ENCODE results near the gene PPP1R1C.

Gene PPP1R1C

GRCh38 chr2:182049372-182050148, 63.9 kb downstream of the PPP1R1C start:
- no peak overlapping the region for H3K27ac Mint-ChIP-seq
- H3K9me3 Mint-ChIP-seq, result no peaks in the 10 kb centered on the region
- H3K36me3 Mint-ChIP-seq, result no peaks in the 10 kb centered on the region
- peaks cover 1% of the 10 kb centered on the region for H3K27me3 Mint-ChIP-seq
- DNase-seq (ENCODE audit: low spot score in 2 of 2) (no peak), ATAC-seq (ENCODE audit: low read depth) (no peak)
- no peak overlapping the region for H3K4me3 Mint-ChIP-seq
- H3K4me1 Mint-ChIP-seq, result no peaks in the 10 kb centered on the region

GRCh38 chr2:182050333-182051135, 64.9 kb downstream of the PPP1R1C start:
- Mint-ChIP-seq H3K27ac (no peak overlapping the region), H3K4me3 (no peak overlapping the region), H3K36me3 (no peaks in the 10 kb centered on the region), H3K4me1 (no peaks in the 10 kb centered on the region), H3K27me3 (peaks cover 1% of the 10 kb centered on the region), H3K9me3 (no peaks in the 10 kb centered on the region)
- DNase-seq (ENCODE audit: low spot score in 2 of 2) (no peak), ATAC-seq (ENCODE audit: low read depth) (no peak)

GRCh38 chr2:182055993-182056392, 70.3 kb downstream of the PPP1R1C start:
- no peak overlapping the region for H3K27ac Mint-ChIP-seq
- ATAC-seq (ENCODE audit: low read depth), result no peak
- H3K4me1 Mint-ChIP-seq, result no peaks in the 10 kb centered on the region
- no peak overlapping the region for H3K4me3 Mint-ChIP-seq
- H3K9me3 Mint-ChIP-seq, result no peaks in the 10 kb centered on the region
- H3K36me3 Mint-ChIP-seq, result no peaks in the 10 kb centered on the region
- DNase-seq (ENCODE audit: low spot score in 2 of 2), result no peak
- peaks cover 7% of the 10 kb centered on the region for H3K27me3 Mint-ChIP-seq

GRCh38 chr2:182057002-182057401, 71.3 kb downstream of the PPP1R1C start:
- Mint-ChIP-seq H3K36me3 (no peaks in the 10 kb centered on the region), H3K27ac (no peak overlapping the region), H3K9me3 (no peaks in the 10 kb centered on the region), H3K27me3 (peaks cover 7% of the 10 kb centered on the region), H3K4me3 (no peak overlapping the region), H3K4me1 (no peaks in the 10 kb centered on the region)
- DNase-seq (ENCODE audit: low spot score in 2 of 2) (no peak), ATAC-seq (ENCODE audit: low read depth) (no peak)

- Mint-ChIP-seq H3K4me1 (no peaks in the 10 kb centered on the region), H3K27ac (no peak overlapping the region), H3K27me3 (peaks cover 7% of the 10 kb centered on the region), H3K4me3 (no peak overlapping the region), H3K9me3 (no peaks in the 10 kb centered on the region), H3K36me3 (no peaks in the 10 kb centered on the region)
- ATAC-seq (ENCODE audit: low read depth) (no peak), DNase-seq (ENCODE audit: low spot score in 2 of 2) (no peak)
Observed at GRCh38 chr2:182058056-182058455, 72.4 kb downstream of the PPP1R1C start.

GRCh38 chr2:182061739-182062138, 76.1 kb downstream of the PPP1R1C start:
- Mint-ChIP-seq H3K9me3 (no peaks in the 10 kb centered on the region), H3K36me3 (no peaks in the 10 kb centered on the region), H3K4me1 (no peaks in the 10 kb centered on the region), H3K4me3 (no peak overlapping the region), H3K27ac (no peak overlapping the region), H3K27me3 (peaks cover 7% of the 10 kb centered on the region)
- ATAC-seq (ENCODE audit: low read depth) (no peak), DNase-seq (ENCODE audit: low spot score in 2 of 2) (no peak)

GRCh38 chr2:182062329-182062972, 76.8 kb downstream of the PPP1R1C start:
- H3K4me3 Mint-ChIP-seq, result no peak overlapping the region
- DNase-seq (ENCODE audit: low spot score in 2 of 2) (no peak), ATAC-seq (ENCODE audit: low read depth) (no peak)
- peaks cover 4% of the 10 kb centered on the region for H3K27me3 Mint-ChIP-seq
- H3K4me1 Mint-ChIP-seq, result no peaks in the 10 kb centered on the region
- no peak overlapping the region for H3K27ac Mint-ChIP-seq
- H3K9me3 Mint-ChIP-seq, result no peaks in the 10 kb centered on the region
- no peaks in the 10 kb centered on the region for H3K36me3 Mint-ChIP-seq

- Mint-ChIP-seq H3K27ac (no peak overlapping the region), H3K27me3 (no peaks in the 10 kb centered on the region), H3K9me3 (no peaks in the 10 kb centered on the region), H3K4me3 (no peak overlapping the region), H3K4me1 (no peaks in the 10 kb centered on the region), H3K36me3 (no peaks in the 10 kb centered on the region)
- ATAC-seq (ENCODE audit: low read depth) (no peak), DNase-seq (ENCODE audit: low spot score in 2 of 2) (no peak)
Observed at GRCh38 chr2:182064019-182064778, 78.5 kb downstream of the PPP1R1C start.

GRCh38 chr2:182066400-182067087, 80.9 kb downstream of the PPP1R1C start:
- Mint-ChIP-seq H3K4me1 (no peaks in the 10 kb centered on the region), H3K9me3 (no peaks in the 10 kb centered on the region), H3K36me3 (no peaks in the 10 kb centered on the region), H3K27me3 (no peaks in the 10 kb centered on the region), H3K27ac (no peak overlapping the region), H3K4me3 (no peak overlapping the region)
- ATAC-seq (ENCODE audit: low read depth) (no peak), DNase-seq (ENCODE audit: low spot score in 2 of 2) (no peak)

- H3K27me3 Mint-ChIP-seq, result no peaks in the 10 kb centered on the region
- H3K4me1 Mint-ChIP-seq, result no peaks in the 10 kb centered on the region
- no peak overlapping the region for H3K4me3 Mint-ChIP-seq
- no peaks in the 10 kb centered on the region for H3K9me3 Mint-ChIP-seq
- no peak for DNase-seq (ENCODE audit: low spot score in 2 of 2)
- H3K36me3 Mint-ChIP-seq, result no peaks in the 10 kb centered on the region
- no peak for ATAC-seq (ENCODE audit: low read depth)
- no peak overlapping the region for H3K27ac Mint-ChIP-seq
Observed at GRCh38 chr2:182067393-182067792, 81.7 kb downstream of the PPP1R1C start.

- Mint-ChIP-seq H3K36me3 (no peaks in the 10 kb centered on the region), H3K27ac (no peak overlapping the region), H3K27me3 (peaks cover 2% of the 10 kb centered on the region), H3K9me3 (no peaks in the 10 kb centered on the region), H3K4me3 (no peak overlapping the region), H3K4me1 (no peaks in the 10 kb centered on the region)
- ATAC-seq (ENCODE audit: low read depth) (no peak), DNase-seq (ENCODE audit: low spot score in 2 of 2) (no peak)
Observed at GRCh38 chr2:182068811-182069210, 83.2 kb downstream of the PPP1R1C start.

- ATAC-seq (ENCODE audit: low read depth) (no peak), DNase-seq (ENCODE audit: low spot score in 2 of 2) (no peak)
- Mint-ChIP-seq H3K4me1 (no peaks in the 10 kb centered on the region), H3K27me3 (peaks cover 4% of the 10 kb centered on the region), H3K4me3 (no peak overlapping the region), H3K36me3 (no peaks in the 10 kb centered on the region), H3K9me3 (no peaks in the 10 kb centered on the region), H3K27ac (no peak overlapping the region)
Observed at GRCh38 chr2:182069416-182069815, 83.8 kb downstream of the PPP1R1C start.

- DNase-seq (ENCODE audit: low spot score in 2 of 2), result no peak
- no peaks in the 10 kb centered on the region for H3K4me1 Mint-ChIP-seq
- no peaks in the 10 kb centered on the region for H3K36me3 Mint-ChIP-seq
- no peak for ATAC-seq (ENCODE audit: low read depth)
- H3K27me3 Mint-ChIP-seq, result peaks cover 4% of the 10 kb centered on the region
- H3K4me3 Mint-ChIP-seq, result no peak overlapping the region
- H3K27ac Mint-ChIP-seq, result no peak overlapping the region
- H3K9me3 Mint-ChIP-seq, result no peaks in the 10 kb centered on the region
Observed at GRCh38 chr2:182069908-182070307, 84.3 kb downstream of the PPP1R1C start.

Measured in memory B cell (primary cell).